NOMO-1 treated with DMSO at 0.1 percent for 48 hours (cell line): ENCODE results near the gene GABRB3.

Source experiments
- DNase-seq: peaks from one replicate; lab custom pipeline; 2025; ENCODE audit not compliant: unreplicated experiment; lab: John Stamatoyannopoulos, UW

The GABRB3 gene

DNA sequence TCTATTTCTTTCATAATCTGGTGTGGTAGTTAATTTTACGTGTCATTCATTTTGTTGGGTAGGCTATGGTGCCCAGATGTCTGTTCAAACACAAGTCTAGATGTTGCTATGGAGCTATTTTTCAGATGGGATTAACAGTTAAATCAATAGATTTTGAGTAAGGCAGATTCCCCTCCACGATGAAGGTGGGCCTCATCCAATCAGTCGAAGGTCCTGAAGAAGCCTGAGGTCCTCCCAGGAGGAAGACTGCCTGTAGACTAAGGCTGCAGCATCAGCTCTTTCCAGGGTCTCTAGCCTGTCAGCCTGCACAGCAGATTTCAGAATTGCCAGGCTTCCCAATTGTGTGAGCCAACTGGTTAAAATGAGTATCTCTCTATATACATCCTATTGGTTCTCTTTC lies 92.9 kb downstream of the GABRB3 start:
- no peak for DNase-seq

DNA sequence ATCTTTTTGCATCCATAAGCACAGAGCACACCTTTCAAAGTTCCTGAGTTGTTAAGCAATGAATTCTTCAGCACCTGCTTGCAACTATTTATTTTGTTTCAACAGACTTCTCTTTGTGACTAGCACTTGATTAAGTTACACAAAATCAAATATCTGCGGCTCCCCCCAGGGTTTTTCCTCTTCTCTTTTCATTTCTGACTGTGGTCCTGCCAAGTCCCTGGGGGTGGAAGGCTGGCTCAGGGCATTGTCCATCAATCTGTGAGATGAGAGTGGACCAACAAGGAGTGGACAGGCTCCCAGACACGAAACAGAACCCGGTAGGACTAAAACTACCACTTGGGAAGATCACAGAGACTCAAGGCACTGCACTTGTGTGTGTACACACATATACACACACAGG lies 96.8 kb downstream of the GABRB3 start:
- no peak for DNase-seq

- DNase-seq, result no peak
These were observed 98.4 kb downstream of the GABRB3 start for GRCh38 chr15:26674467-26674866.

- no peak for DNase-seq
These were observed 99.4 kb downstream of the GABRB3 start for GRCh38 chr15:26673445-26673844.

GRCh38 chr15:26670116-26670515 lies 102.8 kb downstream of the GABRB3 start:
- DNase-seq, result no peak

GRCh38 chr15:26667222-26667988 lies 105.5 kb downstream of the GABRB3 start:
- DNase-seq, result peak; percentile 36

GRCh38 chr15:26665957-26666791 lies 106.7 kb downstream of the GABRB3 start:
- no peak for DNase-seq

DNA sequence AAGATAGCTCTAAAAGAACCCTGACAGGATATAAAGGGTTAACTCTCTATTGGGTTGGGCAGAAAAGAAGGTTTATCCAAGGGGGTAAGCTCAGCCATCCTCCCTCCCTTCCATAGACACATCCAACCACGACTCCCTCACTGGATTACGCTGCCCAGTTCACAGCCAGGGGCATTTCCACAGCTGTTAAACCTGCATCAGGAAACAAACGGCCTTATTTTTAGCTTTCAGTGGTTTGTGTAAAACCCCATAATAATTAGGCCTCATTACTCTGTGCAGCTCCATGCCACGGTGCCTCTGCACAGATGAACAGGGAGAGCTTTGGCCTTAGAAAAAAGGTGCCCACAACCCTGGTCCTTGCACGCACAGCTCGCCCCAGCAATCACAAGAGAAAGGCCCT lies 110.6 kb downstream of the GABRB3 start:
- DNase-seq, result peak; percentile 82

DNA sequence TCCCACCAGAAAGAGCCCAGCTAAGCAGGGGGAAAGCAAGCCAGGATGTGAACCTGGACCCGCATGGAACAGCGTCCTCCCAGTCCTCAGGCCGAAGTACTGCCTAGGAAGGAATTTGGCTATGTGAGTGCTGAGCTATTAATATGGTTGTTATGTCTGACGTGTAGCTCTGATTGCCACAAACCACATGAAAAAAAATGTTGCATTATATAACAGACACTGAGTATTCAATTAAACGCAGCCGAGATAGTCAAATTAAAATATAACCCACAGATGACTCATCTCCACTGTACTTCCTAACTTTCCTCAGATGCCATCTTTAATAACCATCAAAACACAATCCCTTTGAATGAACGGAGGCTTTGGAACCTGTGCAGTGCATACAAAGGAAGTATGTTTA lies 111.1 kb downstream of the GABRB3 start:
- DNase-seq, result peak; percentile 74

GRCh38 chr15:26661107-26661506 lies 111.8 kb downstream of the GABRB3 start:
- no peak for DNase-seq

GRCh38 chr15:26660241-26660640 lies 112.6 kb downstream of the GABRB3 start:
- no peak for DNase-seq

- DNase-seq, result no peak
These were observed 114.6 kb downstream of the GABRB3 start for GRCh38 chr15:26658290-26658689.

DNA sequence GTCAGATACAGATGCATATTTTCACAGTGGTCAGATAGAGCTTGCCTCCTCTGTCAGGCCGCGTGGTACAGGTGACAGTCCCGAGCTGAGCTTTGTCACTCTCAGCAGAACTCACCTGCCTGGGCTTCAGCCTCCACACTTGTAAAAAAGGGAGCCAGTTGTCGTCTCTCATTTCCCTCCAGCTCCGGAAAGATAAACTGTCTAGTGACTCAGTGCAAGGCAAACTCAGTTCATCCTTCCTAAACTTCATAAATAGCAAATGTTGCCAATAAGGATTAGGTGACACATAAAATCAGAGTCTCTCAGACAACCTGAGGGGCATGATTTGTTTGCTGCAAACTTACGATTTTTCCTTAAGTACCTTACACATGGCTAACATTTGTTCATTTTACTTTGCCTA lies 116.8 kb downstream of the GABRB3 start:
- no peak for DNase-seq

DNA sequence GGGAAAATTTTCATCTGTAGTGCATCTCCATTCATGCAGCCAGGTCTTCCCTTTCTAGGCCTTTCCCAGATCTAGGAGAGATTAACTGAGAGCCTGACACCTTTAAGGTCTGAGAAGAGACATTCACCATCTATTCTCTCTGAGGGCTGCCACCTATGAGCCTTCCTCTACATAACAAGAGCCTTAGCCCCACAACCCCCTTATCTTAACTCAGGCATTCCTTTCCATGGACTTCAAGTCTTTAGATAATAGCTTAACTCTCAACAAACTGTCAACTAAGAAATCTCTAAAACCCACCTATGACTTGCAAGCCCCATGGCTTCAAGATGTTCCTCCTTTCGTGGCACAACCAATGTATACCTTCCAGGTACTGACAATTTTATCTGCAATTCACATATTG lies 121.0 kb downstream of the GABRB3 start:
- no peak for DNase-seq

DNA sequence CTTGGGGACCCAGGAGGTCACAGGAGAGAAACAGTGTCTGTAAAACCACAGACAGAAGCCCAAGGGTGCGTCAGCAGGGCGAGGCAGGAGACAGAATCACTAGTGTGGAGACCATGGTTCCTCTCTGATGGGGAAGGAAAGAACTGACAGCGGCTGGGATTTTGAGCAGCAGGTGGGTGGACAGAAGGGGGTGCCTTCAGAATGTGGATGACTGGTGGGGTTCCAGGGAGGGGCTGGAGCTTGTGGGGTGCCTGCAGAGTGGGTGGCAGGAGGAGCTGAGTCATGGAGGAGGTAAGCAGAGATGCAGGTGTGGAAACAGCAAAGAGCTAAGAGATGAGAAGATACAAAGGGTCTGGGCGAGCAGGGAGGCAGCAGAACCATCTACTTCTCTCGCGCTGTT lies 124.2 kb downstream of the GABRB3 start:
- no peak for DNase-seq

DNA sequence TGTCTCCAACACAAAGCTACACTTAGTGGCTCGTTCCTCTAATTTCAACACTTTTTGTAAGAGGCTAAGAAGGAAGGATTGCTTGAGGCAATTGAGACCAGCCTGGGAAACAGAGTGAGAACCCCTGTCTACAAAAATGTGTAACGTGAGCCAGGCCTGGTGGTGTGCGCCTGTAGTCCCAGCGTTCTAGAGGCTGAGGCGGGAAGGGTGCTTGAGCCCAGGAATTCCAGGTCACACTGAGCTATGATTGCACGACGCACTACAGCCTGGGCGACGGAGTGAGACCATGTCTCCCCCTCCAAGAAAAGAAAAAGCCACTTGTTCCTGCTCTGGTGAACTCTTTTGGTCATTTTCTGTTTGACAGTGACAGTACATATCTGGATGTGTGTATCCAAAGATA lies 127.9 kb downstream of the GABRB3 start:
- no peak for DNase-seq

DNA sequence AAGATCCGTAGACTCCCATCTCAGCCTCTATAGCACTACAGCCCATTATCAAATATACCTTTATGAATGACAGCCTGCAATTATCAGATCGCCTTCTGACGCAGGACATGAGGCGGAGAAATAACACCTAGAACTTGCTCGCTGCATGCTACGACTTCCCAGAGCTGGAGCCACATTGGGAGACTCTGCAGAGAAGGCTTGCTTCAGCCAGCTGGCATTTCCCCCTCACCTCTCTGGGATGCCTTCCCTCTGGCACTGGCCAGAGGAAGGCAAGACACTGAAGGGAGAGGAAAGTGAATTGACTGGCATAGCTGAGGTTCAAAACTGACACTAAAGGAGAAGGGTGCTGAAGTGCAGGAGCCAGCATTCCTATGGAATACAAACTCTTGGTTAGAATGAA lies 131.7 kb downstream of the GABRB3 start:
- DNase-seq, result no peak

GRCh38 chr15:26640601-26641000 lies 132.3 kb downstream of the GABRB3 start:
- DNase-seq, result no peak

- no peak for DNase-seq
These were observed 132.9 kb downstream of the GABRB3 start for GRCh38 chr15:26639966-26640365.

DNA sequence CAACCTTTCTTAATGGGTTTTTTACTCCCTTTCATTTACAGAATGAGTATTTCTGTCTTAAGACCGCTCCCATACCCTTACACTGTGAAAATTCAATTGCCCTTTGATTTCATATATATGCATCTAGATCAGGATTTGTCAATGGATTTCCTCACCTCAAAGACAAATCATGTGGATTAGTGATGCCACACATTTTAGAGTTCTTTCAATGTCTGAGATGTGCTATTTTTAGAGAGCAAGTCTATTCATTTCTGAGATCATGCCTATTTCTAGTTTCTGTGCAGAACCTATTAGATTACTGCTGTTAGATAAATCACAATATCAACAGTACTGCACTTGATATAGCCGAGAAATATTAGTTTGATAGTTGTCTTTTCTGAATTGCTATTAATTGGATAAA lies 137.3 kb downstream of the GABRB3 start:
- DNase-seq, result no peak

DNA sequence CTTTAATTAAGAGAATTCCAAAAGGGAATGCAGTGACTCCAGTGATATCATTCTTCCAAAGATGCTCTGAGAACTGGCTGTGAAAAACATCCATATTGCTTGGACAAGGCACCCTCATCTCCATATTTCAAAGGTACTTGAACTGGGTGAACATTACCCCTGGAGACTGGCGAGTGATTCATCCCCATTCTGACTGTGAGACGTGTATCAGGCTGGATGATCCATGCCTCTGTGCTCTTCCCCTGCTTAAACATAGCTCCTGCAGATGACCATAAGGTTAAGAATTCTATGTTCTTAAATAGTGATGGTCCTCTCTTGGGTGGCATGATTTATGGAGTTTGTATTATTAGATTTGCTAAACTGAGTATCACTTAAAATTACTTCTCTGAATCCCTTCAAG lies 137.8 kb downstream of the GABRB3 start:
- DNase-seq, result no peak

DNA sequence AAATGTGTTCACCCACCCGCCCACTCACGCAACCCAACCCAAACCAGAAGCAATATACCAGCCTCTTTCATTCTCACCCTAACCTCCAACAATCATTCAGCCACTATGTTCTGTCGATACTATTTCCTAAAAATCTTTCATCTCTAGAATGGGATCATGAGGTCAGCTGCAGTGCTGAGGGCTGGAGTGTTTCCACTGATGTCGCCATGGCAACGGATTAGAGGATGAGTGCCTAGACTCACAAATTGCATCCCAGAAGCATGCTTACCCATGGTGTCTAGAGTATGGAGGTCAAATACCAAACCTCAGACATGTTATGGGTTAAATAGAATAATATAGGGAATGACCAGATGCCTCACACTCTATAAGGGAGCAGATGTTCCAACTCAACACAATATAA lies 138.5 kb downstream of the GABRB3 start:
- DNase-seq, result no peak
